DND-41 (cell line): ENCODE results near the gene VTI1A.

Experiments used
- ATAC-seq: fragments of 200-7000 bp; cut with Tn5 transposase; 3 replicates; pipeline ENCODE4 v1.9.1; 2021; ENCODE audit warnings: low read depth; ENCODE audit not compliant: insufficient read depth
- DNase-seq: peaks from one replicate; pipeline ENCODE4 v3.0.0-alpha.2; 2020
- H2AFZ ChIP-seq: 2 replicates; pipeline ENCODE4 v1.6.0; 2012; ENCODE audit warnings: low read depth, low read length
- H3K27ac ChIP-seq: 2 replicates; pipeline ENCODE4 v1.5.1; 2012; ENCODE audit warnings: low read length, inconsistent platforms
- H3K27me3 ChIP-seq: fragments of 200-600 bp; sonication (generic); 2 replicates; pipeline ENCODE4 v1.6.0; 2012; ENCODE audit warnings: low read length, mild to moderate bottlenecking, inconsistent platforms; ENCODE audit not compliant: insufficient read depth, poor library complexity
- H3K36me3 ChIP-seq: 2 replicates; pipeline ENCODE4 v1.5.1; 2012; ENCODE audit warnings: low read length, inconsistent platforms; ENCODE audit not compliant: insufficient read depth
- H3K4me1 ChIP-seq: 2 replicates; pipeline ENCODE4 v1.5.1; 2012; ENCODE audit warnings: mild to moderate bottlenecking, low read length; ENCODE audit not compliant: insufficient read depth
- H3K4me2 ChIP-seq: 2 replicates; pipeline ENCODE4 v1.6.0; 2012; ENCODE audit warnings: mild to moderate bottlenecking, moderate library complexity, low read length, inconsistent platforms; ENCODE audit not compliant: insufficient read depth
- H3K4me3 ChIP-seq, 2 experiments: fragments of 200-600 bp in 1 of 2; shearing (Covaris generic) in 1 of 2; 2 replicates each; pipeline ENCODE4 v1.5.1; 2012 to 2016; ENCODE audit warnings: inconsistent platforms in 2 of 2, low read length in 2 of 2, mild to moderate bottlenecking in 2 of 2, low read depth in 1 of 2, moderate library complexity in 1 of 2
- H3K79me2 ChIP-seq: 2 replicates; pipeline ENCODE4 v1.6.0; 2012; ENCODE audit warnings: low read length, inconsistent platforms; ENCODE audit not compliant: insufficient read depth
- H3K9ac ChIP-seq: 2 replicates; pipeline ENCODE4 v1.6.0; 2012; ENCODE audit warnings: low read depth, mild to moderate bottlenecking, inconsistent platforms, low read length, moderate library complexity
- H3K9me3 ChIP-seq: 2 replicates; pipeline ENCODE4 v1.5.1; 2012; ENCODE audit warnings: low read length, moderate library complexity, mild to moderate bottlenecking, inconsistent platforms; ENCODE audit not compliant: insufficient read depth, severe bottlenecking
- H4K20me1 ChIP-seq: 2 replicates; pipeline ENCODE4 v1.6.0; 2012; ENCODE audit warnings: low read length; ENCODE audit not compliant: insufficient read depth
- EZH2 ChIP-seq: IDR thresholded peaks from 3 replicates; pipeline ENCODE4 v1.6.1; 2012; ENCODE audit warnings: borderline replicate concordance, low read depth, mild to moderate bottlenecking, moderate library complexity, low read length, inconsistent platforms; ENCODE audit not compliant: severe bottlenecking
- TF ChIP-seq, protein P1 (sequence below): IDR thresholded peaks from 2 replicates; pipeline ENCODE4 v1.5.1; 2012; ENCODE audit warnings: borderline replicate concordance, low read length, moderate library complexity, mild to moderate bottlenecking; ENCODE audit not compliant: poor library complexity, severe bottlenecking; ENCODE audit errors: extremely low read depth

The VTI1A gene

GRCh38 chr10:112744181-112745096 is 297.4 kb downstream of the VTI1A start:
- H3K4me1 ChIP-seq, result no peaks in the 10 kb centered on the region
- DNase-seq, result no peak
- no peaks in the 10 kb centered on the region for H3K9me3 ChIP-seq
- no peak overlapping the region for H3K9ac ChIP-seq
- H2AFZ ChIP-seq, result no peak overlapping the region
- H3K27ac ChIP-seq, result no peak overlapping the region
- no peak overlapping the region for H3K4me3 ChIP-seq
- no peaks in the 10 kb centered on the region for H3K27me3 ChIP-seq
- TF ChIP-seq, protein P1, sequence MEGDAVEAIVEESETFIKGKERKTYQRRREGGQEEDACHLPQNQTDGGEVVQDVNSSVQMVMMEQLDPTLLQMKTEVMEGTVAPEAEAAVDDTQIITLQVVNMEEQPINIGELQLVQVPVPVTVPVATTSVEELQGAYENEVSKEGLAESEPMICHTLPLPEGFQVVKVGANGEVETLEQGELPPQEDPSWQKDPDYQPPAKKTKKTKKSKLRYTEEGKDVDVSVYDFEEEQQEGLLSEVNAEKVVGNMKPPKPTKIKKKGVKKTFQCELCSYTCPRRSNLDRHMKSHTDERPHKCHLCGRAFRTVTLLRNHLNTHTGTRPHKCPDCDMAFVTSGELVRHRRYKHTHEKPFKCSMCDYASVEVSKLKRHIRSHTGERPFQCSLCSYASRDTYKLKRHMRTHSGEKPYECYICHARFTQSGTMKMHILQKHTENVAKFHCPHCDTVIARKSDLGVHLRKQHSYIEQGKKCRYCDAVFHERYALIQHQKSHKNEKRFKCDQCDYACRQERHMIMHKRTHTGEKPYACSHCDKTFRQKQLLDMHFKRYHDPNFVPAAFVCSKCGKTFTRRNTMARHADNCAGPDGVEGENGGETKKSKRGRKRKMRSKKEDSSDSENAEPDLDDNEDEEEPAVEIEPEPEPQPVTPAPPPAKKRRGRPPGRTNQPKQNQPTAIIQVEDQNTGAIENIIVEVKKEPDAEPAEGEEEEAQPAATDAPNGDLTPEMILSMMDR, result no peak
- ATAC-seq, result no peak
- H3K36me3 ChIP-seq, result no peaks in the 10 kb centered on the region
- H3K4me2 ChIP-seq, result no peak overlapping the region
- H4K20me1 ChIP-seq, result no peaks in the 10 kb centered on the region
- no peaks in the 10 kb centered on the region for H3K79me2 ChIP-seq

DNA sequence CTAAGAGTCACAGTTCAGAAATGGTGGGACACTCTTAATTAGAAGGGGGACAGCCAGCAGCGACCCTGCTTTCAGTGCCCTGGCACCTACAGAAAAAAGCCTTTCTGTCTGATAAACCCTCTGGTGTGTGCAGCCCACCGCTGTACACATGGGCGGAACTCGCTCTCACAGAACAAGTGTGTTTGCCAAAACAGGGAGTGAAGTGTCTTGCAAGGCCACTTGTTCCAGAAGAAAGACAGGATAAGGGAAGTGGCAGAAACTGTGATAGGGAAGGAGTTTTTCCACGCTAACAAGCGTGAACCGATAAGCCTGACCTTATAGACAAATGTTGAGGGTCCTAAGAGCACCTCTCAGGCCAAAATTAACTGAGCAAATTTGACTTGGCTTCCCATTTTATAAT is 299.3 kb downstream of the VTI1A start:
- Histone ChIP-seq H3K4me1 (no peaks in the 10 kb centered on the region), H3K4me3 (no peak overlapping the region), H4K20me1 (no peaks in the 10 kb centered on the region), H3K9ac (no peak overlapping the region), H3K36me3 (no peaks in the 10 kb centered on the region), H3K27me3 (no peaks in the 10 kb centered on the region), H2AFZ (no peak overlapping the region), H3K27ac (no peak overlapping the region), H3K4me2 (no peak overlapping the region), H3K79me2 (no peaks in the 10 kb centered on the region), H3K9me3 (no peaks in the 10 kb centered on the region)
- no peak for DNase-seq
- no peak for TF ChIP-seq EZH2
- TF ChIP-seq, protein P1, result no peak
- no peak for ATAC-seq

DNA sequence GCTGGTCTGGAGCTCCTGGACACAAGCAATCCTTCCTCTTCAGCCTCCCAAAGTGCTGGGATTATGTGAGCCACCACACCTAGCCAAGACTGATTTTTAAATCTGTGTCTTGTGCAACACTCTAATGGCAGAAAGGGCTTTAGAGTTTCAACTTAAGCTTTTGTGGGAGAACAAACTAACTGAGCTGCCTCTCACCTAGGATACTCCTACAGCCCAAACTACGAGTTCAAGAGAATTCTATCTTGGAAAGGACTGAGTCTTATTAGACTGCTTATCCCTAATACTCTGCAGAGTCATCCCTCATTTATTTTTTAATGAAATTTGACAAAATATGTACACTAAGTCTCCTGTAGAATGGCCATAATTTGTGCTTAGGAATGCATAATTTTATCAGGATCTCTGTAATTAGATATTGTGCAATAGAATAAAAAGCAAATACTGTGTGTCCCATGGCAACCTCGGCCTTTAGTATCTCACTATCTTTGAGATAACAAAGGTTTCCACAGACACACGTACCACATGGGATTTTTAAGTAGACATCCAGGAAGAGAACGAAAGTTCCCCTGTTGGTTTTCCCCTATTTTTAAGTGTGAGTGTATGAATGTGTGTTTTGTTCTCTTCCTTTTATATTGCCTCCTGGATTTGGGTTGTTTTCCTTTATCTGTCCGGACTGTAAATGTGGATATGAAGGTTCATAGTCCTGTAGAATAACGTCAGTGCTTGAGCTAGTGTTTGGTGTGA is 303.6 kb downstream of the VTI1A start:
- no peak overlapping the region for H3K27ac ChIP-seq
- no peaks in the 10 kb centered on the region for H3K36me3 ChIP-seq
- ATAC-seq (no peak), DNase-seq (no peak)
- H3K79me2 ChIP-seq, result no peaks in the 10 kb centered on the region
- no peak overlapping the region for H2AFZ ChIP-seq
- no peaks in the 10 kb centered on the region for H3K4me1 ChIP-seq
- TF ChIP-seq, protein P1, result no peak
- no peak for TF ChIP-seq EZH2
- H4K20me1 ChIP-seq, result no peaks in the 10 kb centered on the region
- no peak overlapping the region for H3K4me2 ChIP-seq
- H3K4me3 ChIP-seq, result no peak overlapping the region
- H3K9ac ChIP-seq, result no peak overlapping the region
- H3K27me3 ChIP-seq, result no peaks in the 10 kb centered on the region
- H3K9me3 ChIP-seq, result no peaks in the 10 kb centered on the region
